DMS79 (cell line): ENCODE data around the gene PRKCE.

Experiments used
- DNase-seq: peaks from one replicate; lab custom pipeline; 2025; lab: John Stamatoyannopoulos, UW

PRKCE gene

DNA sequence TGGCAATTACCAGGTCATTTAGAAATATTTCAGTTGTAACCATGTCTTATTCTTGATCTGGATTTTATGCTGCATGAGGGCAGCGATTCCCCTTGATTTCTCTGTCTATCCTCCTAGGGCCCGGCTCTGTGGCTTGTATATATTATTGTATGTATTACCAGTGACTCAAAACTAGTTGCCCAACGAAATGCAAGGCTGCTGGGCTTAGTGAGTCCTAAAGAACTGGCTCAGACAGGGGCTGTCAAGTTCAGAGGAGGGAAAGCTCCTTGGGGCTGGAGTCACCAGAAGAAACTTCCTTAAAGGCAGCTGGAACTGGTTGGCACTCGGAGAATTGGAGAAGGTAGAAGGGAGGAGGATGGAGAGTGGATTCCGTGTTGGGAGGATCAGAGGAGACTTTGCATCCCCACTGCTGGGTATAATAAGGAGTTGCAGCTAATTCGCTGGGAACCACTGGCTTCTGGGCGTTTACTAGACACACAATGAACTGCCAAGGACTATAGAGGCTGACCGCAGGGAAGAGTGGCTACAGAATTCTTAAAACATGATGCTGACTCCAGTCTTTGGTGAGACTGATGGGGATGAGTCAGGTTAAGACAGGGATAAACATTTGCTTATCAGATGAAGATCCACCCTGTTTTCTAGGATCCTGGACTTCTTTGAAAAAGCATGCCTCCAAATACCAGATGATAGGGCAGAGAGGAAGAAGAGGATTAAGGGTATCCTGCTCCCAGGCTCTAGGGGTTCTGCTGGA is 104.3 kb downstream of the PRKCE start:
- no peak for DNase-seq

DNA sequence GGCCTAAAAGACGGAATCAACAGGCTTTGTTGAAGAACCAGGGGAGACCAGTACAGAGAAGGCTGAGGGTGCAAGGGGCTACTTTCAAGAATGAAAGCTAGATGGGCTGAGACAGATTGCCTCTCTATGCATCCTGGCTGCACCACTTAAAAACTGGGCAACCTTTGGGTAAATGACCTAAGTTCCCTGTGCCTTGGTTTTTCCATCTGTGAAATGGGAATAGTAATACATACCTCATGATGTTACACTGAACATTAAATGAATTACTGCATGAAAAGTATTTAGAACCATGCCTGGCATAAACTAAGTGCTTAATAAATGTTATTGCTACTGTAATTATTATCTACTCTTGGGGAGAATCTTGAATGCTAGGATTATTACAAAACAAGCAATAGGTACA is 106.5 kb downstream of the PRKCE start:
- no peak for DNase-seq

DNA sequence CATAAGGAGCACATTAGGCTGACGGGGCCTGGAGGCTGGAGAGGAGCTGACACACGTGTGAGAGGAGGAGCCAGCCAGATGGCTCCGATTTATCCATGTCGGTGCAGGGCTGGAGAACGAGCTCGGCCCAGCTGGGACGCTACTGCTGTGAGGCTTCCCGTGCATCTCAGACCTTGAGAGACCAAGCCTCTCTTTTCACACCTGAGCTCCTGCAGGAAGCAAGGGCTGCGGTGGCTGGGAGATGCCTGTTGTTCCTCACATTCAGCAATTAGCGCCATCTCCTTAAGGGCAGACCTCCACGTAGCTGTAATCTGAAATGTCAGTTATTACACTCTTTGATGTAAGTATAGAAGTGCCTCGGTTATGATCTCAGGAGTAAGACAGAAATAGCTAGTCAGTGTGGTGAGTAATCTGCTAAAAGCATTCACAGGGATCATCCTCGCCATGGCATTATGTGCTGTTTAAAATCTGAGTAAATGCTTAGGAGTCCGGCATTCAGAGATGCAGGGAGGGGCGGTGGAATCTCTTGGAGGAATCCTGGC is 107.9 kb downstream of the PRKCE start:
- DNase-seq: no peak

GRCh38 chr2:45761635-45762034 is 110.2 kb downstream of the PRKCE start:
- DNase-seq: no peak

- no peak for DNase-seq
Measured at GRCh38 chr2:45763255-45763654, 111.8 kb downstream of the PRKCE start.

DNA sequence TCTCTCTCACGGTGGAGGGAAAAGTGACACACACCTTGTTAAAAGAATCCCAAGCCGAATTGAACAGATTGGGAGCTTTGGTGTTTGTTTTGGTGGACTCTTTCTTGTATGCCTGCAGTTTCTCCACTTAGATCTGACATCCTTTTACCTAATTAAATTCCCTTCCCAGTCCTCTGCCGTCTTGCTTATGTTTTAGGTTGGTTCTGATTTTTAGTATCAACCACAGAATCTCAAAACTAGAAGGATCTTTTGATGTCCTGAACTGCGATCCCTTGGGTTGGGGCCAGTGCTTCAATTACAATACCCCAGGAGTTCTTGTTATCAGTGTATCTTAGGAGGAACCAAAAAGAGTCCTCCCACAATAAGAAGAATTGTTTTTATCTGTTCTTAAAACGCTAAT is 112.3 kb downstream of the PRKCE start:
- DNase-seq: no peak

GRCh38 chr2:45765007-45765727 is 113.7 kb downstream of the PRKCE start:
- no peak for DNase-seq

GRCh38 chr2:45765728-45766254 is 114.3 kb downstream of the PRKCE start:
- DNase-seq: peak; percentile 24

DNA sequence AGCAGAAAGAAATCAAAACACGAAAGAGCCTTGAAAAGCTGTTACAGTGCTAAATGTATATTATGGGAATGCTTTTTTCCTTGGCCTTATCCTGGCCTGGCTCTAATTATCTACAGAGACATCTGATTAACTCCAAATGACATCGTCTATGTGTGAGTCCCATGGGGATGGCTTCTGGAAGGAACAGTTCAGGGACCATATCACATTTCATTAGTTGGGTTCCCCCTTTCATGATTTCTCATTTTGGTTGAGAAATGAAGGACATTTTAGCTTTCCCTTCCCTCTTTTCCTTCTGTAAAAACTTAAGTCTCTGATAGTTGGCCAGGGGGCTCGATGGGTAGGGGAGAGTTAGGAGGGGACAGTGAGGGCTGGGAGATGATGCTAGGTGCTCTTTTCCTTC is 116.7 kb downstream of the PRKCE start:
- no peak for DNase-seq

GRCh38 chr2:45769056-45769455 is 117.6 kb downstream of the PRKCE start:
- DNase-seq: no peak

DNA sequence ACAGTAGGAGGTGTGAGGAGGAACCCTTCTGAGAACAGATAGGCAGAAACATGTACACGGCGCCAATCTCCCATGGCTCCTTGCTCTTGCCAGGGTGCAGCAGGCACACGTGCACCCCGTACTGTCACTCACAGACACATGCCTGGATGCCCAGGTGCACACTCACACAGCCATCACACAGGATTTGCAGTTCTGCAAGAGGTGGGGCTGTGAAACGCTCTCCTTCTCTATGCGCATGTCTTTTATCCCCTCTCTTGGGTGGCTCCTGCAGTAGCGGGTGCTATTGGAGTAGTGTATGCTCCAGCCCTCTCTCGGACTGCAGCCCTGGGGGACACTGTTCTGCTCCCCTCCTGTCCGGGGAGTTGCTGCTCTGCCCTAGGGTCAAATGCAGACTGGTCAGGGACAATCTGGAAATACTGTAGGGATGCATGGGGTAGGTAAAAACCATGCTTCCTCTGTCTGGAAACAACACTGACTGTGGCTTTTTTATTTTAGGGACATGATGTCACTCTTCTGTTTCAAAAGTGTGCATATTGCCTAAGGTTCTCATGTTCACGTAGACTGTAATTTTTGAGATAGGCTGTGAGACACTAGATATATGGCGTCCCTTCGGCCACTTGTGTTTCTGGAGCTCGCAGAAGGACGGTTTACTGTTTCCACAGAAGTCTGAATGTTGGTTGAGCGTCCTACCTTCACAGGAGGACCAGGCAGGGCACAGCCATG is 118.5 kb downstream of the PRKCE start:
- DNase-seq: no peak

DNA sequence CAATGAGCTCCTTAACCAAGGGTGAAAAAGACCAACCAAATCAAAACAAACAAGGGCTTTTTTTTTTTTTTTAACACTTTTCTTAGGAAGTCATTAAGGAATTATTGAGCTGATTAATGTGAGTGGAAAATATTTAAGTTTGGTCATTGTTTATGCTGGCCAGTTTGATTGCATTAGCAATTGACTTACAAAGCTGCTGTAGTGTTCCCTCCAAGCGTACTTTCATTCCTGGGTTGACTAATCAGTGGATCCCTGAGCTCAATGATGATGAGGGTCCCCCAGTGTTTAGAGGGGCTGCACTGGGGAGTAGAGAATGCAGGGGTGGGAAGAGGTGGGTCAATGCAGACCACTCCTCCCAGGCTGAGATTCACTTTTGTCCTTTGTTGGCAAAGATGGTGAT is 119.3 kb downstream of the PRKCE start:
- no peak for DNase-seq

DNA sequence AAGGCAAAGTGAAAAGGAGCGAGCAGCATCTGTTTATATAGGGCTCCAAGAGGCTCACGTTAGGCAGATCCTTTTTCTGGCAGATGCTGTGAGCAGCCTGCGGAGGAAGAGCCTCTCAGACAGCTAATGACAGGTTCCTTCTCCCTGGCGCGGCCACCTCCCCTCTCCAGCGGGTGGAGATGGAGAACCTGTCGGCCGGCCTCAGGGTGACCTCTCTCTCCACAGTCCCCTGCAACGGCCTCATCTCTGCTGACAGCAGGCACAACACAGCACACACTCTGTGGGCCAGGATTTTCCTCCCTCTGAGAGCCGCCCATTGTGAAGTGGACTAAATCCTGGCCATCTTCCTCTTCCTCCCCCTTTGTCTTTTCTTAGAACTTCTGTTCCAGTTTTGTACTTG is 119.8 kb downstream of the PRKCE start:
- DNase-seq: peak; percentile 32

DNA sequence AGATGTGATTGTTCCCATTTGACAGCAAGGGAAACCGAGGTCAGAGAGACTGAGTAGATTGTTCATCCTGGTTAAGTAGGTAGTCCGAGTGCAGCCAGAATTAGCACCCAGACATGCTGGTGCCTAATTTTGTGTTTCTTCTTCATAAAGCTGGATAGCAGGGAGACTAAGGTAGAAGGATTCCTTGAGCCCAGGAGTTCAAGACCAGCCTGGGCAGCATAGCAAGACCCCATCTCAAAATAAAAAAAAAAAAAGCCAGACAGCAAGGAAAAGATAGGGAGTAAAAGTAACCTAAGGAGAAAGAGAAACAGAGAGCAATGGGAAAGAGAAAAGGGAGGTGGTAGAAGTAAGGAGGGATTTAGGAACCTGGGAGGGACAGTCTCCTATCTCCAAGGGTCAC is 120.6 kb downstream of the PRKCE start:
- no peak for DNase-seq

DNA sequence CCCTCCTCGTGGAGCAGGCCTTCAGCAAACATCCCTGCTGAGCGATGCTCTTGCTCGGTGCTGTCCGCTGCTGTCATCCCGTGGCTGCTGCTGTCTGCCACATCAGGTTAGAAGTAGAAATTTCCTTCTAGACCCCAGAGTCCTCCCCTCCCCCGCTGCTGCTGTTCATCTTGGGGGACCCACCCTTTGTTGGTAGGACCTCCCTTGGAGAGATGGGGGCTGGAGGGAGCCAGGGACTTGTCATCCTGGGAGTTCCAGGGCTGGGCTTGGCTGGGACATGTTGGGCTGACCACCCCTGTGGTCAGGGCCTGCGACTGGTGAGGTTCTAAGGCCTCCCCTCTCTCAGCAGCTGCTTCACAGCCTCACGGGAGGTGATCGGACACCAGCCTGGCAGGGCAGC is 122.4 kb downstream of the PRKCE start:
- no peak for DNase-seq

GRCh38 chr2:45774688-45775244 is 123.3 kb downstream of the PRKCE start:
- no peak for DNase-seq

DNA sequence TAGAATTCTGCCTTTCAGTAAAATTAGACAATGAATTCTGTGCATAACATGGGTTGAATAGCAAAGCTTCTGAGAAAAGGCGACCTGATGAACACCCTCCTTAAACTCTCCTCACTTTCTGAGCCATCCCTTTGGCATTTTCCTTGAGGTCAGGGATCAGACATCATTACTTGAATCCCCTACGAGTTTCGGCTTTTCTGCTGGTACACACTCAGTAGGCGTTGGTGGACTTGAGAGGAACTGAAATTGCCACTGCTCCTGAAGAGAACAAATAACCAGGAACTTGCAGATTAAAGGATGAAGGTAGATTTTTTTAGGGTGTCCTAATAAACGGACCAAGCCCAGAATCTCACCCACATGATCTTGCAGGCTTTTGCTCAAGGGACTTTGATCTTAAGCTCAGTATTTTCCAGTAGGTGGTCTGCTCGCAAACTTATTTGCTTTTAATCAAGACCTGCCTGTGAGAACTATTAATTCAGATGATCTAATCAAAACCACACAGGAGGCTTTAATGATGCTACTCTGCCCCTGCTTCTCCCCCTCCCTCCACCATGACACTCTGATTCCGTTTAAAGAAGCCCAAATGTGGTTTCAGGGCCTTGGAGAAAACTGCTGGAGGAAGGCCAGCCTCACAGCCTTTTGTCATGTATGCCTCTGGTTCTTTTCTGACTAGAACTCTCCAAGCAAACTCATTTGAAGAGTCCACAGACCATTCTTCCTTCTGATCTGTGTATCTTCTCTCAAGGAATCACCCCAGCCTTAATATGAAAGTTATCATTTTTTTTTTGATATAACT is 124.9 kb downstream of the PRKCE start:
- no peak for DNase-seq

- DNase-seq: no peak
Measured at GRCh38 chr2:45777996-45778719, 126.7 kb downstream of the PRKCE start.

DNA sequence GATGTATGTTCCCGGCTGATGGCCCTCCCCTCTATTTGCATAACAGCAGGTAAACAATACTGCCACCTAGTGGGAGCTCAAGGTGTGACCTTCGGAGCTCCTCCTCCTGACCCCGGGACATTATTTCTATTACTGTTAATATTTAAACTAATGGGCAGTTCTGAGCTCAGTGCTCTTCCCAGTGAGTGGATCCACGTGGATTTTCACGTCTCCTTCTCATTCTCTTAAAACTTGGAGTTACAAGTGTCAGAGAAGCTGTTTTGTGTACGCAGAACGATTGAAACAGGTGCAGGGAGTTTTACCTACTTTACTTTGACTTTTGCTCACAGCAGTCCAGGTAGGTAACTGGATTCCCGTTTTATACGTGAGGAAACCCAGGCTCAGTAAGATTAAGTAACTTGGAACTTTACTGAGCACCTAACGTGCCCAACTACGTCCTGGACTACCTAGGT is 127.3 kb downstream of the PRKCE start:
- no peak for DNase-seq
